ENCODE results near the gene ABCA1.
A peak's percentile ranks its signal among the peaks of the same experiment; 100 is the strongest.
"Not testable (repeated sequence)": the region's sequence is repeated elsewhere in the genome, so short reads cannot be mapped to it uniquely, and the experiment has no call there.

The ABCA1 gene

GRCh38 chr9:104871961-104872527 is 55.9 kb downstream of the ABCA1 start:
- DNase-seq (ENCODE audit: low spot score): peak; percentile 66

DNA sequence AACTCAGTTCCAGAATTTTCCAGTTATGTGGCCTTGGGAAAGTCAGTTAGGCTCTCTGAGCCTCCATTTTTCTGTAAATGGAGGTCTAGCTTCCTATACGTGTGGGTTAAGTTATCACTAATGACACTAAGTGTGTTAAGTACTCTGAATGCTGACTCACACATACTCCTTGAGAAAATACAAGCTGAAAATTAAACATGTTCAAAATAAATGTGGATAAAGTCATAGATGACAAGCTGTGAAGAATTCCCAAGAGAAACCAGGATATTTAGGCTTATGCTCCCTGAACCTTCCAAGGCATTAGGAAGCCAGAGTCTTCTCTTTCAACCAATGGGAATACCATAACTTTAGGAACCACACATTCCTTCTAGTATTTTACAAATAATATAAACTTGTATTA is 58.1 kb downstream of the ABCA1 start:
- DNase-seq (ENCODE audit: low spot score): no peak

DNA sequence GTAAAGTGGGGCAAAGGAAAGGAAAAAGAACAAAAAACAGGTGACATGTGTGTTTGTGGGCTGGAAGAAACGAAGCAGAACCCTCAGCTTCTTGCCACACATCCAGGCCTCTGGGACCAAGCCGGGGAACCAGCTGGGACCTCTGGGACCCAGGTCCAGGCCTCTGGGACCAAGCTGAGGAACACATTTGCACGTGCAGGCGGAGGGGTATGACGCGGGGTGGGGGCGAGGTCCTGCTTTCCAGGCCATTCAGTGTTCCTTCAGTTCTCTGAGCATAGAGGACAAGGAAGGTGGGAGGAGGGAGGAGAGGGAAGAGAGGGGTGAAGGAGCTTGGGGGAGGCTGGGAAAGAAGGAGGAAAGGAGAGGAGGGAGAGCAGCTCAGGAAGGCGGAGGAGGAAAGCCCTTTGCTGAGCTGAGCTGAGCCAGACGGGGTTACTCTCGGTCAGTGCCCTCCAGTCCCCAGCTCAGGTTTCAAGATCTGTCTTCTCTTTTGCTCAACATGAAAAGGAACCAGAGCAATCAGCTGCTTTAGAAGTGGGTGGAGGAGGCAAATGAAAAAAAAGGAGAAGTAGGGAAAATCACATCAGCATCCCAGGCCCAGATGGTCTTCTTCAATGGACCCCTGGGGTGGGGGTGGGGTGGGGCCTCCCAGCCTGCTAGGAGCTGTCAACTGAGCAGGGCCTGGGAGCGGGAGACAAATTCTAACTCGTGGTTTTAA is 59.1 kb downstream of the ABCA1 start:
- DNase-seq (ENCODE audit: low spot score): peak; percentile 98

GRCh38 chr9:104868303-104868686 is 59.7 kb downstream of the ABCA1 start:
- DNase-seq (ENCODE audit: low spot score): no peak

GRCh38 chr9:104866191-104866590 is 61.8 kb downstream of the ABCA1 start:
- DNase-seq (ENCODE audit: low spot score): no peak

DNA sequence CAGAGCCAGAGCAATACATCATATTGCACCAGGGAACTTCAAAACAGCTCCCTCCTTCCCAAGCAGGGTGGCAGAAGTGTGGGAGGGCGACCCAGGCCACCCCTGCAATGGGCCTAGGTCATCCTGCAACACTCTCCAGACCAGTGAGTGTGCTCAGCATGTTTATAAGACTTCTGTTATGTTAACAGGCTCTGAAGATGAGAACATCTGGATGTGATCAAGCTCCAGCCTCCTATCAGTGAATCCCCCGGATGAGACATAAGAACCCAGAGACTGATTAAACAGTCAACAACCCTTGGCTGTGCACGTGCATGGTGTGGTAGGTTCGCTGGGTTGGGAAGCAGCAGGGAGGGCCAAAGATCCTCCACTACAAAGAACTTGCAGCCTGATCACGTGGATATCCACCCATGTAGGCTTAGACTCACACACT is 63.3 kb downstream of the ABCA1 start:
- DNase-seq (ENCODE audit: low spot score): no peak

GRCh38 chr9:104863180-104863883 is 64.6 kb downstream of the ABCA1 start:
- peak; percentile 92 for DNase-seq (ENCODE audit: low spot score)

DNA sequence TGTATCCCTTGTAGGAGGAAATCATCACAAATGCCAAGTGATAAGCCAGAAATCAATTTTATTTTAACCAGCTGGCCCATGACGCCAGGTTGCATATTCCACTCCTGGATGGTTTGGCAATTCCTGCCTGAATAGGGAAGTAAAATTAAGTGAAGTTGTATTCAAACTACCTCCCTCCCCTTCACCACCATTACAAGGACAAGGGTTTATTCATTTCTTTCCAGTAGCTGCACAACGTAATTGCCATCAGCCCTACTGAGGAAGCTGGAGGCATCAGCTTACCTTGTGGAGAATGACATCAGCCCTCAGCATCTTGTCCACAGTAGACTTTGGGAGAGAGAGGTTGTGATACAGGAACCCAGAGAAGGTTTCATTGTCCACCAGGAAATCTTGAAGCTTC is 66.6 kb downstream of the ABCA1 start:
- DNase-seq (ENCODE audit: low spot score): no peak

DNA sequence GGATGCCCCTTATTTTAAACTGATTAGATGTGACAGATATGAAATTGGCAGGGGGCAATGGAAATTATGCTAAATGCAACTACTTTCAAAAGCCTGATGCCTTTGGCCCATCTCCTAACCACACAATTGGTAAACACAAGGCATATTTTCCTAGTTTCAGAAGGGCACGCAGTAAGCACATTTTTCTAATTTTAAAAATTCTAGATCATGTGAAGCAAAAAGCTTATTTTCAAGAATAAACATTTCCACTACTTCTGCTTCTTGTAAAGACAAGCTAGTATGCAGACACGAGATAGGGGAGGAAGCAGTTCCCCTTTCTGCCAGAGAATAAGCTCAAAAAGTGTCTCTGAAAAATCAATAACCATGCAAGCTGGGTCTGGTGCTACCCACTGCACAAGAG is 67.7 kb downstream of the ABCA1 start:
- DNase-seq (ENCODE audit: low spot score): no peak

GRCh38 chr9:104858846-104859245 is 69.1 kb downstream of the ABCA1 start:
- no peak for DNase-seq (ENCODE audit: low spot score)

DNA sequence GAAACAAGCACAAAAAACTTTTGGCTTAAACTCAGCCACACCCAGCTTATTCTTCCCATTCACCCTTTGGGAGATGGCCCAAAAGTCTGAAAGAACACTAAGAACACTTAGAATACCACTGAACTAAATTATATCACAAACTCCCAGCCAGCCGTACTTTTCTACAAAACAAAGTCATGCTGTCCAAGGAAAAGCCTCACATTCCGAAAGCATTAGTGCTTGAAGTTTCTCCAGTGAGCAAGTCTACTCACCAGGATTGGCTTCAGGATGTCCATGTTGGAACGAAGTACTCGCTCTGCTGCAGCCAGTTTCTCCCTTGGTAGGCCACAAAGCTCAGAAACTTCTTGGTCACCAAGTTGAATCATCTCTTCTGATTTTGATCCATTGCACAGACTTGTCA is 69.7 kb downstream of the ABCA1 start:
- no peak for DNase-seq (ENCODE audit: low spot score)

- no peak for DNase-seq (ENCODE audit: low spot score)
Observed at GRCh38 chr9:104856413-104856941, 71.5 kb downstream of the ABCA1 start.

- DNase-seq (ENCODE audit: low spot score): no peak
Observed at GRCh38 chr9:104855807-104856206, 72.1 kb downstream of the ABCA1 start.

- DNase-seq (ENCODE audit: low spot score): not testable (repeated sequence)
Observed at GRCh38 chr9:104855258-104855657, 72.7 kb downstream of the ABCA1 start.

GRCh38 chr9:104854613-104855012 is 73.3 kb downstream of the ABCA1 start:
- no peak for DNase-seq (ENCODE audit: low spot score)

DNA sequence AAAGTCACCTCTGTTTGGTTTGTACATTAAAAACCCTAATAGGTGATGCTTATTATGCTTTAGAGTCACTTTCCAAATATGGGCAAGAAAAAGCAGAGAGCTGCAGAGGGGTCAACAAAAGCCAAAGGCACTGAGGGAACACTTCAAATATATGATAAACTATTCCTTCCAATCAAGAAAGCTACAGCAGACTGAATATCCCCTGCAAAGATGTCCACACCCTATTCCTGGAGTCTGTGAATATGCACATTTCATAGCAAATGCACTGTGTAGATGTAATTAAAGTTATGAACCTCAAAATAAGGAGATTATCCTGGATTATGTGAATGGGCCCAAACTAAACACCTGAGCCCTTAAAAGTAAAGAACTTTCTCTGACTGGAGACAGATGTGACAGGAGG is 74.3 kb downstream of the ABCA1 start:
- DNase-seq (ENCODE audit: low spot score): no peak

GRCh38 chr9:104853159-104853558 is 74.8 kb downstream of the ABCA1 start:
- DNase-seq (ENCODE audit: low spot score): no peak

DNA sequence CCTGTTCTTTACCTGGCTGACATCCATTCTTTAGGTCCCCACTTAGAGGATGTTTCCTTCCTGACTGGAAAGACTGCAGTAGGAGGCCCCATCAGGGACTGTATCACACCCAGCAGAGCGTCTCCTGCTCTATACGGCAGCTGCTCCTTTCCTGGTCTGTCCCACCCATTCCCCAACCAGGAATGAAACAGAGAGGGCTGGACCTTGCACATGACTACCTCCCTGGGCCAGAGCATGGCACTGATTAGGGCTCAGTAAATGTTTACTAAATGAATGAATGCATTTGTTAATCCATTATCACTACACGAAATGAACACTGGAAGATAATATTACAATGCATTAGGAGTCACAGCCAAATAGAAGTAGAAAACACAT is 76.4 kb downstream of the ABCA1 start:
- DNase-seq (ENCODE audit: low spot score): no peak

- DNase-seq (ENCODE audit: low spot score): no peak
Observed at GRCh38 chr9:104850786-104851545, 77.0 kb downstream of the ABCA1 start.

- DNase-seq (ENCODE audit: low spot score): no peak
Observed at GRCh38 chr9:104849023-104849422, 78.9 kb downstream of the ABCA1 start.

GRCh38 chr9:104844710-104845109 is 83.2 kb downstream of the ABCA1 start:
- no peak for DNase-seq (ENCODE audit: low spot score)

DNA sequence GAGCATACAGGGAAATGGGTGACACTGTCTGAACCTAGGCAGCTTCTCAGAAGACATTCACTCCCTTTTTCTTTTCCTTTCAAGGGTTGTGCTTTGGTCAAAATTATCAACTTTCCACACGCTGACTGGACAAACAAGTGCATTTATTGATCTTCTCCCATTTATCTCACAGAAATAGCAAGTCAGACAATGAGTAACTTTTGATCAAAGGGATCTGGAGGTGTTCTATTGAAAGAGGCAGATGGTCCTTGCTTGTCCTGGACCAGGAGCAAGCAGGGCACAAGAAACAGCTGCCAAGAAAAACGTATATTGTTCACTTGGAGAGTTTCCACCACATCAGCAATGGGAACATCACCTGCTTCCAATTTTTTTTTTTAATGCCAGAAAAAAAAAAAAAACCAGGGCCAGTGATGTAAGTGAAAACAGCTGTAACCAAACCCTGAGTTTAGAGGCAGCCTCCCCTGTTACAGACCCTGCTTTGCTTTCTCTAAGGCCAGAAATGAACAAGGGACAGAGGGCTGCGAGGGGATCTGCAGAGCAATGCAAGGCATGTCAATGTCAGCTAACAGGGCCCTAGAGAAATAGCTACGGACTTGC is 84.2 kb downstream of the ABCA1 start:
- DNase-seq (ENCODE audit: low spot score): no peak

Measured in COLO829 (cell line).